HepG2 (cell line): Measurements from ENCODE around the gene SPON2. TPM values are rescaled to one million over a fixed set of nuclear protein-coding genes. Genes with fewer than 3 reads are reported as not detected.

Experiments used
- AHR ChIP-seq: IDR thresholded peaks from 2 replicates; pipeline ENCODE4 v1.6.1; 2018; ENCODE audit warnings: missing genetic modification reagents, missing compliant biosample characterization
- CREB1 ChIP-seq, 2 experiments: fragments of 450-650 bp in 1 of 2; IDR thresholded peaks; 2 replicates each; pipeline ENCODE4 v1.6.1; 2016 to 2017; ENCODE audit warnings: control low read depth in 1 of 2, mild to moderate bottlenecking in 1 of 2, missing compliant biosample characterization in 1 of 2, missing genetic modification characterization in 1 of 2
- GLMP ChIP-seq: sonication (generic); formaldehyde crosslinking; IDR thresholded peaks from 2 replicates; pipeline ENCODE4 v1.9.0; 2021; ENCODE audit warnings: missing genetic modification reagents, mild to moderate bottlenecking, borderline replicate concordance
- GMEB1 ChIP-seq: sonication (generic); formaldehyde crosslinking; IDR thresholded peaks from 2 replicates; pipeline ENCODE4 v1.5.1; 2020; ENCODE audit warnings: missing genetic modification reagents, mild to moderate bottlenecking, borderline replicate concordance
- HMGXB4 ChIP-seq, 2 experiments: sonication (generic) in 1 of 2; formaldehyde crosslinking in 1 of 2; IDR thresholded peaks; 2 replicates each; pipeline versions ENCODE4 v1.4.0 to v1.6.1; 2018 to 2020; ENCODE audit warnings: missing genetic modification reagents in 2 of 2, borderline replicate concordance in 1 of 2, low read depth in 1 of 2, mild to moderate bottlenecking in 1 of 2, missing biosample characterization in 1 of 2
- HNF1A ChIP-seq, 2 experiments: sonication (generic) in 1 of 2; formaldehyde crosslinking in 1 of 2; IDR thresholded peaks; 2 replicates each; pipeline versions ENCODE4 v1.4.0 to v1.6.1; 2016 to 2020; ENCODE audit warnings: borderline replicate concordance in 1 of 2, low read depth in 1 of 2, mild to moderate bottlenecking in 1 of 2, missing genetic modification reagents in 1 of 2
- KLF12 ChIP-seq: sonication (generic); formaldehyde crosslinking; IDR thresholded peaks from 2 replicates; pipeline ENCODE4 v1.4.0; 2020; ENCODE audit warnings: missing genetic modification reagents, borderline replicate concordance
- PHB2 ChIP-seq: fragments of 450-650 bp; IDR thresholded peaks from 2 replicates; pipeline ENCODE4 v1.6.1; 2018; ENCODE audit not compliant: partially characterized antibody
- SYNCRIP ChIP-seq: fragments of 200-400 bp; formaldehyde crosslinking; IDR thresholded peaks from 2 replicates; pipeline ENCODE4 v1.6.1; 2018; ENCODE audit warnings: mild to moderate bottlenecking, low read depth, low read length; ENCODE audit not compliant: insufficient read depth
- ZBTB7A ChIP-seq: sonication (generic); formaldehyde crosslinking; IDR thresholded peaks from 2 replicates; pipeline ENCODE4 v1.8.0; 2022; ENCODE audit warnings: mild to moderate bottlenecking, missing genetic modification reagents
- ZFP36L2 ChIP-seq: sonication (generic); formaldehyde crosslinking; IDR thresholded peaks from 2 replicates; pipeline ENCODE4 v1.4.0; 2020; ENCODE audit warnings: missing genetic modification reagents
- ZNF589 ChIP-seq: sonication (generic); formaldehyde crosslinking; conservative IDR thresholded peaks from 2 replicates; pipeline ENCODE4 v1.8.0; 2022; ENCODE audit warnings: mild to moderate bottlenecking, moderate library complexity, missing genetic modification reagents
- ZNF615 ChIP-seq: sonication (generic); formaldehyde crosslinking; IDR thresholded peaks from 2 replicates; pipeline ENCODE4 v1.5.0; 2020; ENCODE audit warnings: mild to moderate bottlenecking, missing genetic modification reagents, borderline replicate concordance
- ZNF713 ChIP-seq: sonication (generic); formaldehyde crosslinking; IDR thresholded peaks from 2 replicates; pipeline ENCODE4 v1.4.0; 2020; ENCODE audit warnings: mild to moderate bottlenecking, missing genetic modification reagents
- ZNF839 ChIP-seq: sonication (generic); formaldehyde crosslinking; IDR thresholded peaks from 2 replicates; pipeline ENCODE4 v1.4.0; 2020; ENCODE audit warnings: missing genetic modification reagents, mild to moderate bottlenecking, borderline replicate concordance
- polyA plus RNA-seq, 8 experiments: library from polyadenylated mRNA; depleted of rRNA in 3 of 8; stranded (reverse) in 7 of 8; unstranded in 1 of 8; fragments of >200 nt; fragmentation: Illumina TruSeq in 4 of 8; extraction: Trizol in 4 of 8; gene quantifications; 2 replicates each; pipeline versions ENCODE4 v1.2.1 to v1.2.3, GENCODE V29; 2011 to 2016; ENCODE audit warnings: low read depth in 4 of 8, missing spikeins in 1 of 8, mixed read lengths in 1 of 8; ENCODE audit not compliant: insufficient read depth in 1 of 8
- total RNA-seq, 5 experiments: library from RNA; depleted of rRNA; stranded (reverse); fragments of >200 nt; fragmentation: Illumina TruSeq; extraction: Trizol; gene quantifications; 2 replicates each; pipeline ENCODE4 v1.2.3, GENCODE V29; 2016; ENCODE audit warnings: low read depth in 1 of 5

Gene SPON2
- total and polyA plus RNA-seq, 2 of the 13 experiments (the other 11 are each of a cell fraction or from before 2014, with no cell fraction given): 17.4 to 55.2 TPM

- TF ChIP-seq HNF1A (IDR thresholded peaks at IDR 0.05; ENCODE audit: low read depth) (0 out of 2 replicates have a peak, but pooled peaks have one; percentile 31), HNF1A (CRISPR knock-in tag; IDR thresholded peaks at IDR 0.05; ENCODE audit: borderline replicate concordance) (peak; percentile 78; the same call in 1 of the 2 replicates), GLMP (CRISPR knock-in tag) (no peak), AHR (CRISPR knock-in tag) (no peak), HMGXB4 (CRISPR knock-in tag; IDR thresholded peaks at IDR 0.05; ENCODE audit: borderline replicate concordance in 1 of 2, low read depth in 1 of 2) (peak; percentile 77 to 89; a peak in 3 of 4 replicates), ZFP36L2 (CRISPR knock-in tag) (peak; percentile 85), ZBTB7A (CRISPR knock-in tag) (0 out of 2 replicates have a peak, but pooled peaks have one; percentile 31), KLF12 (CRISPR knock-in tag) (peak; percentile 81; the same call in 1 of the 2 replicates), ZNF589 (CRISPR knock-in tag) (peak; percentile 88), ZNF713 (CRISPR knock-in tag) (0 out of 2 replicates have a peak, but pooled peaks have one; percentile 89), ZNF839 (0 out of 2 replicates have a peak, but pooled peaks have one; percentile 51), PHB2 (no peak), SYNCRIP (no peak), ZNF615 (CRISPR knock-in tag) (no peak), CREB1 (IDR thresholded peaks at IDR 0.05) (no peak), CREB1 (CRISPR knock-in tag; IDR thresholded peaks at IDR 0.05) (no peak), GMEB1 (CRISPR knock-in tag) (peak; percentile 55)
Observed at GRCh38 chr4:1204828-1205585, 32.6 kb upstream of the SPON2 start (continued).
